HL-60 (cell line): ENCODE results near the gene ZBTB3.
"Not testable (repeated sequence)": the region's sequence is repeated elsewhere in the genome, so short reads cannot be mapped to it uniquely, and the experiment has no call there.

Experiments used
- DNase-seq, 2 experiments: peaks; one replicate each; pipeline ENCODE4 v3.0.0-alpha.2; 2010 to 2020; ENCODE audit warnings: low read depth in 1 of 2, low spot score in 1 of 2
- H3K27ac ChIP-seq: fragments of 250-450 bp; sonication (Bioruptor Pico); replicated peaks from 2 replicates; pipeline ENCODE4 v1.5.1; 2020; ENCODE audit warnings: mild to moderate bottlenecking, moderate library complexity
- H3K27me3 ChIP-seq: fragments of 250-450 bp; sonication (Bioruptor Pico); 2 replicates; pipeline ENCODE4 v1.5.1; 2021; ENCODE audit warnings: mild to moderate bottlenecking, moderate library complexity; ENCODE audit not compliant: insufficient read depth, poor library complexity, severe bottlenecking
- H3K4me3 ChIP-seq: replicated peaks from 2 replicates; pipeline ENCODE4 v1.5.1; 2011; ENCODE audit warnings: mild to moderate bottlenecking, control low read depth, low read length; ENCODE audit not compliant: insufficient read depth
- GABPA ChIP-seq: IDR thresholded peaks from 2 replicates; pipeline ENCODE4 v1.6.1; 2012; ENCODE audit warnings: low read depth
- POLR2AphosphoS5 ChIP-seq: IDR thresholded peaks from 2 replicates; pipeline ENCODE4 v1.6.1; 2012; ENCODE audit warnings: low read depth
- SPI1 ChIP-seq: IDR thresholded peaks from 2 replicates; pipeline ENCODE4 v1.6.1; 2012; ENCODE audit warnings: low read depth, mild to moderate bottlenecking, borderline replicate concordance
- TF ChIP-seq, protein P1 (sequence below): IDR thresholded peaks from 2 replicates; pipeline ENCODE4 v1.6.1; 2012; ENCODE audit warnings: low read depth; ENCODE audit not compliant: insufficient replicate concordance
- TF ChIP-seq, protein P2 (sequence below): IDR thresholded peaks from one replicate; pipeline ENCODE4 v1.5.1; 2011; ENCODE audit warnings: low read length, control low read depth, inconsistent platforms; ENCODE audit not compliant: insufficient read depth

ZBTB3 gene

DNA sequence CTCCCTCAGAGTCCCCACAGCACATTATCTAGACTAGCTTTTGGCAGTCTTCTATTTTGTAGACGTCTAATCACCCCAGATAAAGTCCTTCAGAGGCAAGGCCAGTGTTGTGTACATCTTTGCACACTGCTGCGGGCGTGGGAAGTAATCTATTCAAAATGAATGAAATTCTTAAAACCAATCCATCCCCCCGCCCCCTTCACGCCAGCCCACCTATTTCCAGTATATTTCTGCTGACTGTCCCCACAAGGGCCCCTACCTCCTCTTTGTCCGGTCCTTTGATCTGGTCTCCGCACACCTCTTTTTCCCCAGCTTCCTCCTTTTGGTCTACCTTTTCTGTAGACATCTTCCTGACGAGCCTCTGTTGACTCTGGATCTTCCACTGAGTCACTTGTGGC is 47.1 kb downstream of the ZBTB3 start:
- no peak for DNase-seq
- no peaks in the 10 kb centered on the region for H3K27me3 ChIP-seq
- H3K4me3 ChIP-seq = no peak overlapping the region
- TF ChIP-seq GABPA (no peak), POLR2AphosphoS5 (no peak), SPI1 (no peak)
- TF ChIP-seq, protein P1, sequence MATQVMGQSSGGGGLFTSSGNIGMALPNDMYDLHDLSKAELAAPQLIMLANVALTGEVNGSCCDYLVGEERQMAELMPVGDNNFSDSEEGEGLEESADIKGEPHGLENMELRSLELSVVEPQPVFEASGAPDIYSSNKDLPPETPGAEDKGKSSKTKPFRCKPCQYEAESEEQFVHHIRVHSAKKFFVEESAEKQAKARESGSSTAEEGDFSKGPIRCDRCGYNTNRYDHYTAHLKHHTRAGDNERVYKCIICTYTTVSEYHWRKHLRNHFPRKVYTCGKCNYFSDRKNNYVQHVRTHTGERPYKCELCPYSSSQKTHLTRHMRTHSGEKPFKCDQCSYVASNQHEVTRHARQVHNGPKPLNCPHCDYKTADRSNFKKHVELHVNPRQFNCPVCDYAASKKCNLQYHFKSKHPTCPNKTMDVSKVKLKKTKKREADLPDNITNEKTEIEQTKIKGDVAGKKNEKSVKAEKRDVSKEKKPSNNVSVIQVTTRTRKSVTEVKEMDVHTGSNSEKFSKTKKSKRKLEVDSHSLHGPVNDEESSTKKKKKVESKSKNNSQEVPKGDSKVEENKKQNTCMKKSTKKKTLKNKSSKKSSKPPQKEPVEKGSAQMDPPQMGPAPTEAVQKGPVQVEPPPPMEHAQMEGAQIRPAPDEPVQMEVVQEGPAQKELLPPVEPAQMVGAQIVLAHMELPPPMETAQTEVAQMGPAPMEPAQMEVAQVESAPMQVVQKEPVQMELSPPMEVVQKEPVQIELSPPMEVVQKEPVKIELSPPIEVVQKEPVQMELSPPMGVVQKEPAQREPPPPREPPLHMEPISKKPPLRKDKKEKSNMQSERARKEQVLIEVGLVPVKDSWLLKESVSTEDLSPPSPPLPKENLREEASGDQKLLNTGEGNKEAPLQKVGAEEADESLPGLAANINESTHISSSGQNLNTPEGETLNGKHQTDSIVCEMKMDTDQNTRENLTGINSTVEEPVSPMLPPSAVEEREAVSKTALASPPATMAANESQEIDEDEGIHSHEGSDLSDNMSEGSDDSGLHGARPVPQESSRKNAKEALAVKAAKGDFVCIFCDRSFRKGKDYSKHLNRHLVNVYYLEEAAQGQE = no peak
- TF ChIP-seq, protein P2, sequence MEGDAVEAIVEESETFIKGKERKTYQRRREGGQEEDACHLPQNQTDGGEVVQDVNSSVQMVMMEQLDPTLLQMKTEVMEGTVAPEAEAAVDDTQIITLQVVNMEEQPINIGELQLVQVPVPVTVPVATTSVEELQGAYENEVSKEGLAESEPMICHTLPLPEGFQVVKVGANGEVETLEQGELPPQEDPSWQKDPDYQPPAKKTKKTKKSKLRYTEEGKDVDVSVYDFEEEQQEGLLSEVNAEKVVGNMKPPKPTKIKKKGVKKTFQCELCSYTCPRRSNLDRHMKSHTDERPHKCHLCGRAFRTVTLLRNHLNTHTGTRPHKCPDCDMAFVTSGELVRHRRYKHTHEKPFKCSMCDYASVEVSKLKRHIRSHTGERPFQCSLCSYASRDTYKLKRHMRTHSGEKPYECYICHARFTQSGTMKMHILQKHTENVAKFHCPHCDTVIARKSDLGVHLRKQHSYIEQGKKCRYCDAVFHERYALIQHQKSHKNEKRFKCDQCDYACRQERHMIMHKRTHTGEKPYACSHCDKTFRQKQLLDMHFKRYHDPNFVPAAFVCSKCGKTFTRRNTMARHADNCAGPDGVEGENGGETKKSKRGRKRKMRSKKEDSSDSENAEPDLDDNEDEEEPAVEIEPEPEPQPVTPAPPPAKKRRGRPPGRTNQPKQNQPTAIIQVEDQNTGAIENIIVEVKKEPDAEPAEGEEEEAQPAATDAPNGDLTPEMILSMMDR = no peak
- no peak overlapping the region for H3K27ac ChIP-seq

DNA sequence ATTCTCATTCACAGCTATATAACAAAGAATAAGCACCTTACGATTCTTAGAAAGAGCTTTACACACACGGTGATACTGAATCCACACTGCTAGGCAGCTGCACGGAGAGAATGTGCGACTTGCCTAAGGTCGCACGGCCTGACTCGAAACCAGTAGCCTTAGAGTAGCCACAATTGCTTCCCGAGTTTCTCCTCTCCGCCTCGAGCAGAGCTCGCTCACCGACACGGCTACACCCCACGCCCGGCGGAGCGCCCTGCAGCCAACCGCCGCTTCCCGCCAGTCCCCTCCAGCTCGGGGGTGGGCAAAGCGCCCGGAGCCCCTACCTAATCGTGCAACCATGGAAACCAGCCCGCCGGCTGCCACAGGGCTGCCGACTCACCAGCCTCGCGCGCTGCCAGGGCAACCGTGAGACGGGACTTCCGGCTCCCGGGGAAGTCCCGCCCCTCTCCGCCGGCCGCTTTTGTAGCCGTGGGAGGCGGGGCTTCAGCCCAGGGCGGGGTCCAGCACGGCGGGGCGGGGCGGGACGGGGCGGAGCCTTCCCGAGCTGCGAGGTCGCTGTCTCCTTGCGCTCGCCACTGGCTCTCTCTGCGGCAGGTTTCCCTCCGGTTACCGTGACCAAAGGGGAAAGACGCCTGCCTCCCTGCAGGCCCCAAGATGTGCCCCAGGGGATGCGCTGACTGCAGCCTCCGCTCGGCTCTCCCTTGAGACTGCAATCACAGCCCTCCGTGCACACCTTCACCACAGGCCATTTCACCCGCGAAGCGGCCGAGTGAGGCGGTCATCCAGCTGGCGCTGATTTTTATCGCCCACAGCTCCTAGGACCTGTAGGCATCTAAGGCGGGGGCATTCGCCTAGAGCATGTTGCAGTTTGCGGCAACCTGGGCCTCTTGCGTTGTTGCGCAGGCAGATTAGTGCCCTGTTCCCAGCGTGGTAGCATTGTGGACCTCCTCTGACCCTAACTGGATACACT is 47.8 kb downstream of the ZBTB3 start:
- no peaks in the 10 kb centered on the region for H3K27me3 ChIP-seq
- peak overlapping the region; percentile 77 for H3K4me3 ChIP-seq
- DNase-seq = peak; percentile 87 to 89
- TF ChIP-seq, protein P2 = no peak
- peak; percentile 74; the same call in 1 of the 2 replicates for TF ChIP-seq POLR2AphosphoS5
- TF ChIP-seq SPI1 = no peak
- TF ChIP-seq GABPA = peak; percentile 75
- TF ChIP-seq, protein P1 = no peak
- peak overlapping the region; percentile 80 for H3K27ac ChIP-seq

DNA sequence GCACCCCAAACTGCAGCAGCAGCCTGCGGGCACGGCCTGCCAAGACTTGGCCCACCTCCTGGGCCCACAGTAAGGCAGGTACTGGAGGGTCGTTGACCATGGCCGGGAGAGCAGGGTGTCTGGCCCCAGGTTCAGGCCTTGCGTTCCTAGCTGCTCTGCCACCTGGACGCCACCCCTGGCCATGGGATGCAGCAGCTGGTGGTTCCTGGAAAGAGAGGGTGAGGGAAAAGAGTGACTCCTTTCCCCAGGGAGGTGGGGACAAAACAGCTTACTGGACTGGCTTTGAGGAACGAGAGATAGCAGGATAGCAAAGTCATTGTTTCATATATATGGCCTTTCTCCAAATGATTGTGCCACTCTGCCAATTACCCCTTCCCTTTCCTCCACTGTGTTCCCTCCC is 48.5 kb downstream of the ZBTB3 start:
- no peak for DNase-seq
- no peaks in the 10 kb centered on the region for H3K27me3 ChIP-seq
- TF ChIP-seq, protein P2 = no peak
- TF ChIP-seq POLR2AphosphoS5 (no peak), SPI1 (no peak), GABPA (no peak)
- TF ChIP-seq, protein P1 = no peak
- peak overlapping the region; percentile 80 for H3K27ac ChIP-seq
- H3K4me3 ChIP-seq = peak overlapping the region; percentile 77

DNA sequence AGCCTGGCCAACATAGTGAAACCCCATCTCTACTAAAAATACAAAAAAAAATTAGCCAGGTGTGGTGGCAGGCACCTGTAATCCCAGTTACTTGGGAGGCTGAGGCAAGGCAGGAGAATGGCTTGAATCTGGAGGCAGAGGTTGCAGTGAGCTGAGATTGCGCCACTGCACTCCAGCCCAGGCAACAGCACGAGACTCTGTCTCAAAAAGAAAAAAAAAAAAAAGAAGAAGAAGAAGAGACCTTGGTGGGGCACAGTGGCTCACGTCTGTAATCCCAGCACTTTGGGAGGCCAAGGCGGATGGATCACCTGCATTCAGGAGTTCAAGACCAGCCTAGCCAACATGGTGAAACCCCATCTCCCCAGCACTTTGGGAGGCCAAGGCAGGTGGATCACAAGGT is 50.0 kb downstream of the ZBTB3 start:
- not testable (repeated sequence) for H3K27me3 ChIP-seq, H3K4me3 ChIP-seq, H3K27ac ChIP-seq
- peak in 1 of 2 experiments; percentile 49 for DNase-seq
